GM19463 (cell line): ENCODE measurements around the gene DLEU7.
A peak's percentile ranks its signal among the peaks of the same experiment; 100 is the strongest.

ENCODE experiments used
- ATAC-seq: cut with Tn5 transposase; IDR thresholded peaks from one replicate; pipeline ENCODE4 v1.9.1; 2021; ENCODE audit warnings: mild to moderate bottlenecking, moderate library complexity; ENCODE audit not compliant: unreplicated experiment

Gene DLEU7

DNA sequence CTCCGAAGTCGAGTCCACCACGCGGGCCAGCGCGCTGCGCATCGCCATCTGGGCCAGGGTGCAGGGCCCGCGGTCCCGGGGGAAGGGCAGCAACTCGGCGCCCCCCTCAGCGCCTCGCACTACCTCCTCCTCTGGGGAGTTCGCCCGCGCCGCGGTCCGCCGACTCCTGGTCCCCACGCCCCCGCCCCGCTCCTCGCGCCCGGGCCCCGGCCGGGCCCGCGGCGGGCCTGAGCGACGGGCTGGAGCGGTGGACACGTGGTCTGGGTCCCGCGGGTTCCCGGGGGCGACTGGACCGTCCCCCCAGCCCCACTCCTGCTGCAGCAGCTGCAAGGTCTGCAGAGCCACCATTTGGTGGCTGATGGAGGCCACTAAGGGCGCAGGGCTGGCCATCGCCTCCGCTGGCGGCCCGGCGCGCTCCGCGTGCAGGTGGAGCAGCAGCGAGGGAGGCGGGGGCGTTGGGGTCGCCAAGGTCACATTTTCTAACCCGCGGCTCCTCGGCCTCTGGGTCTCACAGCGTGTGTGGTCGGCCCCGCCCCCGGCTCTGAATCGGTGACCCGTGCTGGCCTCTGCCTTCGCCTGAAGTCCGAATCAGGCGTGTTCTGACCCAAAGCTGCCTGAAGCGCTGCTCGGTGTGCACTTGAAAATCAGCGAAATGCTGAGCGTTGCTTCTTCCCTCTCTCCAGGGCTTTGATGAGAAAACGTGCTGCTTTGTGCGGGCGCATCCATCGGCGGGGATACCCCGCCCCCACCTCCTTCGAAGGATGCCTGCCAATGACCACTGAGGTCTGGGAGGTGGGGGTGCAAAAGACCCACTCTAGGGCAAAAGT lies at the start of gene DLEU7:
DLEU7 (minus strand) TSS at position 436 of the 827 bp plus-strand sequence; CDS start at position 390, 46 bp downstream.
- ATAC-seq, result no peak

- ATAC-seq, result peak; percentile 37
Measured at GRCh38 chr13:50892210-50892944, 48.9 kb upstream of the DLEU7 start.

- no peak for ATAC-seq
Measured at GRCh38 chr13:50891206-50891605, 47.7 kb upstream of the DLEU7 start.

GRCh38 chr13:50889317-50889716 lies 45.8 kb upstream of the DLEU7 start:
- ATAC-seq, result no peak

DNA sequence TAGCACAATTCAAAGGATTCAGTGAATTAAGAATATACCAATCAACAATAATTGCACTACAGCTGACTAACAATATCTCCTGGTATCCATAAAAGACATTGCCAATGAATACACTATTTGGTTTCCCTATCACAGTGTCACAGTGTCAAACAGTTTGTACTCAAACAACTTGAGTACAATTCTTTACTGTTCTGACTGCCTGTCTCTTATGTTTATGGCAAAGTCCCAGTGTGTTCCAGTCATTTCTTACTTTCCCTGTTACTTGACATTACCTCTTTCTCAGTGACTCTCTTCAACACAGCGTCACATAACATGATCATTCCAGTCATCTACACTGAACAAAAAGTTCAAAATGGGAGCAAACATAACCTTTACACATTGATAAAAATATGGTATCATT lies 44.9 kb upstream of the DLEU7 start:
- no peak for ATAC-seq

- no peak for ATAC-seq
Measured at GRCh38 chr13:50887151-50887550, 43.7 kb upstream of the DLEU7 start.

DNA sequence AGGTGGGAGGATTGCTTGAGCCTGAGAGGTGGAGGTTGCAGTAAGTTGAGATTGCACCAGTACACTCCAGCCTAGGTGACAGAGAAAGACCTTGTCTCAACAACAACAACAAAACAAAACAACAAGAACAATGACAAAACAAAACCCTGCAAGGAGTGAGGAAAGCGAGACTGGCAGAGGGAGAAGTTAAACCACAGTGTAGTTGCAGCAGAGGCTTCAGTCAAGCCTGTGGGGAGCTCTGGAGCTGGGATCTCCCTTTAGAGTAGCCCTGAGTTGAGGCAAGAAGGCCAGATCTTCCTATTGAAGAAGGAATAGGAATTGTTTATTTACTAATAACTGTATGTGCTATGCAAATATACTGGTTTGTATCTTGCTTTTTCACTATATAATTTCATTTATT lies 40.8 kb upstream of the DLEU7 start:
- no peak for ATAC-seq

DNA sequence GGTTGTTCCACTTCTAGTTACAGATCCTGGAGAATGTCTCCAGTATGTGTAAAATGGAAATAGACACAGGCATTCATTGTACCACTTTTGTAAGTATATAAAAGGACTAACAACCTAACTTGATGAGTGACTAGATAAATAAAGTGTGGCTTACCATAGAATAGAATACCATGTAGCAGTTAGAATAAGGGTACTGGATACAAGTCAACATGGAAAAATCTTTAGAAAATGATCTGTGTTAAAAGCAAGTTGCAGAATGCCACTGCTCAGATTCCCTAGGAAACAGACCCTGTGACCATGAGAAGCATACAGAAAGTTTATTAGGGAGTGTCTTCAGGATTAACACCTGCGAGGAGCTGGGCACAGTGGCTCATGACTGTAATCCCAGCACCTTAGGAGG lies 40.2 kb upstream of the DLEU7 start:
- no peak for ATAC-seq

GRCh38 chr13:50882816-50883435 lies 39.4 kb upstream of the DLEU7 start:
- ATAC-seq, result no peak

GRCh38 chr13:50873991-50874390 lies 30.5 kb upstream of the DLEU7 start:
- no peak for ATAC-seq

DNA sequence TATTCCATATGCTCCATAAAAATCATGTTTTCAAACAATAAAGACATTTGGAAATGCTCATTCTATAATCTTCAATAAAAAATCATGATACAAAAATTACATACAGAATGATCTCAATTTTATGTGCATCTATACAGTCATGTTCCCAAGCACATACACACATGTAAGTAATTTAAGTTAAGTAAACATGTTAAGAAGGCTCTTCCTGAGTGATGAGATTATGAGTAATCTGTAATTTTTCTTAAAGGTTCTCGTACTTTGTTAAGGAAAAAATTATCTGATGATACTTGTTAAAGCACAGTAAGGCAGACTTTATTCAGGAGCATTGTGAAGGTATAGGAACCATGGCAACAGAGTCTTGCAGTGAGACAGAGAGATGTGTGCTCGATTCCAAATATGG lies 30.0 kb upstream of the DLEU7 start:
- ATAC-seq, result no peak

GRCh38 chr13:50871405-50871804 lies 27.9 kb upstream of the DLEU7 start:
- no peak for ATAC-seq

GRCh38 chr13:50867637-50867945 lies 24.1 kb upstream of the DLEU7 start:
- ATAC-seq, result no peak

- ATAC-seq, result no peak
Measured at GRCh38 chr13:50866817-50867636, 23.5 kb upstream of the DLEU7 start.

DNA sequence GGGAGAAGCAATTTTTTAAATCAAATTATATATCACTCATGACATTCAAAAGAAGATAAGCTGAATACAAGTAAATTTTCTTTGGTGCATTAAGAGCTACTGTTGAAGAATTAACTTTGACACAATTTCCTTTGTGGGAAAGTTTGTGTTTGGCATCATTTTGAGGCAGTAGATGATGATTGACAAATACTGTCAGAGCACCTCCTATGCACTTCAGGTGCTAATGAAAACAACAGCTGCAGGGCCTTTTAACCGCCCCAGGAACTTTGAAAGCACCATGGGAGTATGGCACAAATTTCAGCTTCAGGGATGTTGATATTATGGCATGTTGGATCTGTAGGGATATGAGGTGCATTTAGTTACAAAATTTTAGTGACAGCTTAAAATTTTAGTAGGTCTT lies 21.0 kb upstream of the DLEU7 start:
- no peak for ATAC-seq

GRCh38 chr13:50855681-50856080 lies 12.2 kb upstream of the DLEU7 start:
- ATAC-seq, result no peak

DNA sequence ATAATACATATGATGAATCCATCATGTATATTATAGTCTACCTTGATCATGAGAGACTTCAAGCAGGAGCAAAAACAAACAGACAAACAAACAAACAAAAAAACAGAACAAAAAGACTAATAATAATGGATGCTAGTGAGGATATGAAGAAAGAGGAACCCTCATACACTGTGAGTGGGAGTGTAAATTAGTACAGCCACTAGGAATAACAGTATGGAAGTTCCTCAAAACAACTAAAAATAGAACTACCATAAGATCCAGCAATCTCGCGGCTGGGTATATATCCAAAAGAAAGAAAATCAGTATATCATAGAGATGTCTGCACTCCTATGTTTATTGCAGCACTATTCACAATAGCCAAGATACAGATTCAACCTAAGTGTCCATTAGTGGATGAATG lies 7.0 kb upstream of the DLEU7 start:
- no peak for ATAC-seq

GRCh38 chr13:50847501-50847900 lies 4.0 kb upstream of the DLEU7 start:
- no peak for ATAC-seq

- no peak for ATAC-seq
Measured at GRCh38 chr13:50846861-50847475, 3.5 kb upstream of the DLEU7 start.

DNA sequence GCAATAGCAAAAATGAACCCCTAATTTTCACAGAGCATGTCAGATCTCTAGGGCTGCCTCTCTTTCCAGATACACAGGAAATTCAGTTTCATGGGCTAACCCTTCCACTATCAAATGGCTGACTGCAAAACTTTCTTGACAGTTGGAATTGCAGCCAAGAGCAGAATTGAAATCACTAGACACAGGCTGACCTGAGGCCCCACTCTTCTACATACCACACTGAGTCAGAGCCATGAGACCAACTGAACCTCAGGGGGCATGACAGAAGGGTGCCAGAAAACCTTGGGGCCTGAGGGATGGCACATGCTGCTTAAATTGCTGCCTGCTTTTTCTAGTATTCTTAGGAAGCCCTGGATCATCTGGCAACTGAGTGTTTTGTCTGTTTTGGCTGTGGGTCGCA lies 1.7 kb upstream of the DLEU7 start:
- no peak for ATAC-seq
